ENCODE measurements around the gene ZNF860.

Gene ZNF860

DNA sequence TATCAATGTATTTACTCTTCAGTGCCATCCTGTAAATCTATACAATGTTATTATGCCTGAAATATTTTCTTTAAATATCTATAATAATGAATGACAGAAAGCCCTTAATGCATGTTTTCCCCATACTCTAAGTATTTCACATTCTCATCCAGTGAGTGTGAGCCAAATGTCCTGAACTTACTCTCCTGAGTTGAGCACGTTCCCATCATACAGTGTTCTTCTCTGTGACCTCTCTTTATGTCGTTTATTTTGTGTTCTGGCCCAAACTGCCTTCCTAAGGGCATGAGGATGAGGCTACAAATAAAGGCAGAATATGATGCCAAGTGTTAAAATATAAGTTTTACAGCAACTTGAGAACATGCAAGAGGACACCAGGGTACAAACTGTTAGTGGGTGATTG, 3.8 kb upstream of the ZNF860 start:
- in situ Hi-C loops (cut with HindIII; ENCODE audit: low sequenced_read_pairs) = no loop called here
- no peak for DNase-seq (ENCODE audit: low read depth, low spot score)
- H3K4me3 ChIP-seq (ENCODE audit: low read depth, low read length) = no peak overlapping the region
- no peak for TF ChIP-seq CTCF (IDR thresholded peaks at IDR 0.05; ENCODE audit: low read depth, low read length)

DNA sequence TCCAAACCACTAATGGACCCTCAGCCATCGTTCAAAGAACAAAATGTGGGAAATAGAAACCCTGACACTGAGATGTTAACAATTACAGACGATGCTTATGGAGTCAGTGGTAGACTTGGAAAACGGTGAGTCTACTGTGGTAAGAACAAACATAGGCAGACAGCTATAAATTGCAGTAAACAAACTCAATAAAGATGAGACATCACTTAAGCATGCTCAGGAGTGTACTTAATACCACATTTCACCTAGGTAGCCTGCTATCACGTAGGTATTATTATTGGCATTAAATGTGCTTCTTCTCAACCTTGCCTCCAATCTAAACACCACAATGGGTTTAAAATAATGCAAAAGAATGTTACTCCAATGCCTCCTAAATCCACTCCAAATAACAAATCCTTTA, 3.0 kb upstream of the ZNF860 start:
- H3K4me3 ChIP-seq (ENCODE audit: low read depth, low read length) = no peak overlapping the region
- in situ Hi-C loops (cut with HindIII; ENCODE audit: low sequenced_read_pairs) = no loop called here
- DNase-seq (ENCODE audit: low read depth, low spot score) = no peak
- TF ChIP-seq CTCF (IDR thresholded peaks at IDR 0.05; ENCODE audit: low read depth, low read length) = no peak

GRCh38 chr3:31979001-31979697, 2.4 kb upstream of the ZNF860 start:
- peak overlapping the region; percentile 80 for H3K4me3 ChIP-seq (ENCODE audit: low read depth, low read length)
- no peak for TF ChIP-seq CTCF (IDR thresholded peaks at IDR 0.05; ENCODE audit: low read depth, low read length)

GRCh38 chr3:31980530-31981205, 882 bp upstream of the ZNF860 start:
- peak; percentile 56 for DNase-seq (ENCODE audit: low read depth, low spot score)
- in situ Hi-C loops (cut with HindIII; ENCODE audit: low sequenced_read_pairs) = no loop called here
- H3K4me3 ChIP-seq (ENCODE audit: low read depth, low read length) = peak overlapping the region; percentile 80
- TF ChIP-seq CTCF (IDR thresholded peaks at IDR 0.05; ENCODE audit: low read depth, low read length) = no peak

More at GRCh38 chr3:31979001-31979697, 2.4 kb upstream of the ZNF860 start:
- DNase-seq (ENCODE audit: low read depth, low spot score) = no peak
- in situ Hi-C loops (cut with HindIII; ENCODE audit: low sequenced_read_pairs) = no loop called here

DNA sequence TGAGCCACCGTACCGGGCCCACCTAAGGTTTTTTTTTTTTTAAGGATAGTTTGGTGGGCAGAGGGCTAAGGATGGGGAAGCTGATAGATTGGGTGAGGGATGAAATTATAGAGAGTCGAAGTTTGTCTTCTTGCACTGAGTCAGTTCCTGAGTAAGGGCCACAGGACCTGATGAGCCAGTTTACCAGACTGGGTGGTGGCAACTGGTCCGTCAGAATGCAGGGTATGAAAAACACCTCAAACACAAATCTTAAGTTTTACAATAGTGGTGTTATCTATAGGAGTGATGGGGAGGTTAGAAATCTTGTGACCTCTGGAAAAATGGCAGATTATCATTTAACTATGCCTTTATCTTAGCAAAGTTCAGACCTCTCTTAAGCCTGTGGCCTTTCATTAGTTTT, 2.8 kb downstream of the ZNF860 start:
- in situ Hi-C loops (cut with HindIII; ENCODE audit: low sequenced_read_pairs) = no loop called here
- H3K4me3 ChIP-seq (ENCODE audit: low read depth, low read length) = no peak overlapping the region
- no peak for TF ChIP-seq CTCF (IDR thresholded peaks at IDR 0.05; ENCODE audit: low read depth, low read length)
- DNase-seq (ENCODE audit: low read depth, low spot score) = no peak

DNA sequence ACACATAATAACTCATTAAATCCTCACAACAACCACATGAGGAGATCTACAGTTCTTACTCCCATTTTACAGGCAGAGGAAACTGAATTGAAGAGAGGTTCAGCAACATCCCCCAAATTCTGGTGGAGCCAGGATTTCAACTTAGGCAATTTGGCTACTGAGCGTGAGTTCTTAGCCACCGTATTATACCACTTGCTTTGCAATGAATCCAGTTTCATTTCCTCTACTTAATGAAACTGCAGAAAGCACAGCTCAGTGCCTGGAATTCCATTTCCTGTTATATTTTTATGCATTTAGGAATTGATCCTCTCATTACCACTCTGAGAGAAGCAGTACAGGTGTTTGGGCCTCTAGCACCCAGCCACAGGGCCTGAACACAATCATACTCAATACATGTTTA, 4.3 kb downstream of the ZNF860 start:
- TF ChIP-seq CTCF (IDR thresholded peaks at IDR 0.05; ENCODE audit: low read depth, low read length) = no peak
- in situ Hi-C loops (cut with HindIII; ENCODE audit: low sequenced_read_pairs) = no loop called here

More for the DNA sequence above, 4.3 kb downstream of the ZNF860 start:
- H3K4me3 ChIP-seq (ENCODE audit: low read depth, low read length) = no peak overlapping the region
- no peak for DNase-seq (ENCODE audit: low read depth, low spot score)
